Measurements from ENCODE around the gene ATP8B4. TPM values are rescaled to one million over a fixed set of nuclear protein-coding genes. Genes with fewer than 3 reads are reported as not detected.
"Not testable (repeated sequence)": the region's sequence is repeated elsewhere in the genome, so short reads cannot be mapped to it uniquely, and the experiment has no call there.

ATP8B4 gene
- polyA plus RNA-seq, 1 experiment, result 1.0 TPM

GRCh38 chr15:50100486-50100885 lies 18.5 kb downstream of the ATP8B4 start:
- H3K4me3 ChIP-seq (ENCODE audit: low read depth, low read length), result no peak overlapping the region
- no peaks in the 10 kb centered on the region for H3K27me3 ChIP-seq (ENCODE audit: control insufficient read depth, insufficient read depth, low read length)
- CTCF ChIA-PET, result no interaction called here
- no peak for DNase-seq (ENCODE audit: low read depth, low spot score)
- TF ChIP-seq CTCF (IDR thresholded peaks at IDR 0.05; ENCODE audit: low read depth, low read length), result no peak
- H3K9me3 ChIP-seq (ENCODE audit: control insufficient read depth, insufficient read depth, low read length), result no peaks in the 10 kb centered on the region
- H3K27ac ChIP-seq (ENCODE audit: low read depth, low read length), result no peak overlapping the region
- POLR2A ChIA-PET, result no interaction called here

GRCh38 chr15:50098545-50098944 lies 20.5 kb downstream of the ATP8B4 start:
- no peaks in the 10 kb centered on the region for H3K9me3 ChIP-seq (ENCODE audit: control insufficient read depth, insufficient read depth, low read length)
- H3K27ac ChIP-seq (ENCODE audit: low read depth, low read length), result no peak overlapping the region
- DNase-seq (ENCODE audit: low read depth, low spot score), result no peak
- no peak for TF ChIP-seq CTCF (IDR thresholded peaks at IDR 0.05; ENCODE audit: low read depth, low read length)
- CTCF ChIA-PET, result no interaction called here
- POLR2A ChIA-PET, result no interaction called here
- H3K4me3 ChIP-seq (ENCODE audit: low read depth, low read length), result no peak overlapping the region
- H3K27me3 ChIP-seq (ENCODE audit: control insufficient read depth, insufficient read depth, low read length), result no peaks in the 10 kb centered on the region

GRCh38 chr15:50095938-50096821 lies 22.9 kb downstream of the ATP8B4 start:
- no peaks in the 10 kb centered on the region for H3K27me3 ChIP-seq (ENCODE audit: control insufficient read depth, insufficient read depth, low read length)
- ChIA-PET POLR2A (interaction anchor here (0.6 kb wide), 1 partner anchor 756 kb away, joined by 3 read pairs; no protein-coding TSS in a partner anchor), CTCF (no interaction called here)
- H3K9me3 ChIP-seq (ENCODE audit: control insufficient read depth, insufficient read depth, low read length), result no peaks in the 10 kb centered on the region
- no peak overlapping the region for H3K4me3 ChIP-seq (ENCODE audit: low read depth, low read length)
- TF ChIP-seq CTCF (IDR thresholded peaks at IDR 0.05; ENCODE audit: low read depth, low read length), result no peak
- no peak overlapping the region for H3K27ac ChIP-seq (ENCODE audit: low read depth, low read length)
- DNase-seq (ENCODE audit: low read depth, low spot score), result no peak

GRCh38 chr15:50089386-50089785 lies 29.6 kb downstream of the ATP8B4 start:
- H3K27me3 ChIP-seq (ENCODE audit: control insufficient read depth, insufficient read depth, low read length); POLR2A ChIA-PET; DNase-seq (ENCODE audit: low read depth, low spot score); H3K9me3 ChIP-seq (ENCODE audit: control insufficient read depth, insufficient read depth, low read length); CTCF ChIA-PET; H3K4me3 ChIP-seq (ENCODE audit: low read depth, low read length); H3K27ac ChIP-seq (ENCODE audit: low read depth, low read length): not testable (repeated sequence)

GRCh38 chr15:50084932-50085331 lies 34.1 kb downstream of the ATP8B4 start:
- Histone ChIP-seq H3K27ac (ENCODE audit: low read depth, low read length) (no peak overlapping the region), H3K9me3 (ENCODE audit: control insufficient read depth, insufficient read depth, low read length) (no peaks in the 10 kb centered on the region), H3K4me3 (ENCODE audit: low read depth, low read length) (no peak overlapping the region), H3K27me3 (ENCODE audit: control insufficient read depth, insufficient read depth, low read length) (no peaks in the 10 kb centered on the region)
- POLR2A ChIA-PET, result no interaction called here
- DNase-seq (ENCODE audit: low read depth, low spot score), result no peak
- CTCF ChIA-PET, result no interaction called here
- no peak for TF ChIP-seq CTCF (IDR thresholded peaks at IDR 0.05; ENCODE audit: low read depth, low read length)
